Measurements from ENCODE around the gene WNT11.

The WNT11 gene

GRCh38 chr11:76188873-76189272, 17.4 kb downstream of the WNT11 start:
- TF ChIP-seq, protein P1, sequence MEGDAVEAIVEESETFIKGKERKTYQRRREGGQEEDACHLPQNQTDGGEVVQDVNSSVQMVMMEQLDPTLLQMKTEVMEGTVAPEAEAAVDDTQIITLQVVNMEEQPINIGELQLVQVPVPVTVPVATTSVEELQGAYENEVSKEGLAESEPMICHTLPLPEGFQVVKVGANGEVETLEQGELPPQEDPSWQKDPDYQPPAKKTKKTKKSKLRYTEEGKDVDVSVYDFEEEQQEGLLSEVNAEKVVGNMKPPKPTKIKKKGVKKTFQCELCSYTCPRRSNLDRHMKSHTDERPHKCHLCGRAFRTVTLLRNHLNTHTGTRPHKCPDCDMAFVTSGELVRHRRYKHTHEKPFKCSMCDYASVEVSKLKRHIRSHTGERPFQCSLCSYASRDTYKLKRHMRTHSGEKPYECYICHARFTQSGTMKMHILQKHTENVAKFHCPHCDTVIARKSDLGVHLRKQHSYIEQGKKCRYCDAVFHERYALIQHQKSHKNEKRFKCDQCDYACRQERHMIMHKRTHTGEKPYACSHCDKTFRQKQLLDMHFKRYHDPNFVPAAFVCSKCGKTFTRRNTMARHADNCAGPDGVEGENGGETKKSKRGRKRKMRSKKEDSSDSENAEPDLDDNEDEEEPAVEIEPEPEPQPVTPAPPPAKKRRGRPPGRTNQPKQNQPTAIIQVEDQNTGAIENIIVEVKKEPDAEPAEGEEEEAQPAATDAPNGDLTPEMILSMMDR (IDR thresholded peaks at IDR 0.05; ENCODE audit: low read depth, low read length): no peak
- Histone ChIP-seq H3K27me3 (no peaks in the 10 kb centered on the region), H3K36me3 (no peaks in the 10 kb centered on the region), H3K9me3 (no peaks in the 10 kb centered on the region), H3K4me1 (peaks cover 27% of the 10 kb centered on the region), H3K4me3 (ENCODE audit: low read depth, low read length) (no peak overlapping the region)
- no peak for DNase-seq

- H3K9me3 ChIP-seq: no peaks in the 10 kb centered on the region
- no peaks in the 10 kb centered on the region for H3K36me3 ChIP-seq
- H3K27me3 ChIP-seq: no peaks in the 10 kb centered on the region
- peak; percentile 37 for DNase-seq
- H3K4me1 ChIP-seq: peaks cover 27% of the 10 kb centered on the region
- no peak overlapping the region for H3K4me3 ChIP-seq (ENCODE audit: low read depth, low read length)
- TF ChIP-seq, protein P1 (IDR thresholded peaks at IDR 0.05; ENCODE audit: low read depth, low read length): no peak
Observed at GRCh38 chr11:76186776-76187279, 19.5 kb downstream of the WNT11 start.

- TF ChIP-seq, protein P1 (IDR thresholded peaks at IDR 0.05; ENCODE audit: low read depth, low read length): no peak
Observed at GRCh38 chr11:76185931-76186401, 20.3 kb downstream of the WNT11 start.

GRCh38 chr11:76185511-76185910, 20.8 kb downstream of the WNT11 start:
- no peaks in the 10 kb centered on the region for H3K36me3 ChIP-seq
- H3K27me3 ChIP-seq: no peaks in the 10 kb centered on the region
- TF ChIP-seq, protein P1 (IDR thresholded peaks at IDR 0.05; ENCODE audit: low read depth, low read length): no peak
- H3K4me3 ChIP-seq (ENCODE audit: low read depth, low read length): no peak overlapping the region
- DNase-seq: no peak
- peaks cover 27% of the 10 kb centered on the region for H3K4me1 ChIP-seq
- no peaks in the 10 kb centered on the region for H3K9me3 ChIP-seq

More at GRCh38 chr11:76185931-76186401, 20.3 kb downstream of the WNT11 start:
- H3K36me3 ChIP-seq: no peaks in the 10 kb centered on the region
- no peaks in the 10 kb centered on the region for H3K9me3 ChIP-seq
- DNase-seq: peak; percentile 78
- no peak overlapping the region for H3K4me3 ChIP-seq (ENCODE audit: low read depth, low read length)
- H3K4me1 ChIP-seq: peaks cover 27% of the 10 kb centered on the region
- H3K27me3 ChIP-seq: no peaks in the 10 kb centered on the region

- peaks cover 30% of the 10 kb centered on the region for H3K4me1 ChIP-seq
- no peaks in the 10 kb centered on the region for H3K9me3 ChIP-seq
- TF ChIP-seq, protein P1 (IDR thresholded peaks at IDR 0.05; ENCODE audit: low read depth, low read length): no peak
- DNase-seq: peak; percentile 79
- H3K27me3 ChIP-seq: no peaks in the 10 kb centered on the region
- no peak overlapping the region for H3K4me3 ChIP-seq (ENCODE audit: low read depth, low read length)
- H3K36me3 ChIP-seq: no peaks in the 10 kb centered on the region
Observed at GRCh38 chr11:76184551-76184993, 21.7 kb downstream of the WNT11 start.

DNA sequence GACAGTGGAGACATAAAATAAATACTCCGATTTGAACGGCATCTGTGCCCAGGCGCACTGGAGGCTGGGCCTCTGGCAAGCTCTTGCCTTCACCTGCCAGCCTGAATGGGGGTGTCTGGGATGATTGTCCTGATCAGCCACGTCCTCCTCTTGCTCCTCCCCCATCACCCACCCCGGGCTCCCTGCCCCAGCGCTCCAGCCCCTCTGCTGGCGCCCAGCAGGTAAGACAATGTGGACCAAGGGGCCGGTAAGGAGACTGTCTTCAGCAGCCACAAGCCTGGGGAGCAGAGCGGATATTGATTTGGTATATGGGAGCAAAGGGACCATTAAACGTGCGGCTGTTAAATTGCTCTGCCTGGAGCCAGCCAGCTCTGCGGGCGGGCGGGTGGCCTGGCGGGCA, 24.9 kb downstream of the WNT11 start:
- TF ChIP-seq, protein P1 (IDR thresholded peaks at IDR 0.05; ENCODE audit: low read depth, low read length): no peak
- DNase-seq: no peak
- H3K36me3 ChIP-seq: no peaks in the 10 kb centered on the region
- peaks cover 25% of the 10 kb centered on the region for H3K4me1 ChIP-seq
- no peaks in the 10 kb centered on the region for H3K27me3 ChIP-seq
- no peaks in the 10 kb centered on the region for H3K9me3 ChIP-seq
- H3K4me3 ChIP-seq (ENCODE audit: low read depth, low read length): no peak overlapping the region

Measured in BE2C (cell line).